HuH-7.5 (cell line): ENCODE measurements around the gene ARMH1.

Experiments
- DNase-seq: peaks from one replicate; pipeline ENCODE4 v3.0.0; 2011; ENCODE audit warnings: low spot score

ARMH1 gene

GRCh38 chr1:44670751-44671640 lies 3.5 kb upstream of the ARMH1 start:
- no peak for DNase-seq

GRCh38 chr1:44672254-44672955 lies 2.1 kb upstream of the ARMH1 start:
- DNase-seq: no peak

- DNase-seq: no peak
Observed at GRCh38 chr1:44672961-44673674, 1.4 kb upstream of the ARMH1 start.

- DNase-seq: no peak
Observed at GRCh38 chr1:44673675-44674112, 820 bp upstream of the ARMH1 start.

GRCh38 chr1:44675186-44675585 lies 672 bp downstream of the ARMH1 start:
- no peak for DNase-seq

- no peak for DNase-seq
Observed at GRCh38 chr1:44676484-44677200, 2.1 kb downstream of the ARMH1 start.

GRCh38 chr1:44677201-44677766 lies 2.8 kb downstream of the ARMH1 start:
- peak; percentile 50 for DNase-seq

GRCh38 chr1:44678120-44678519 lies 3.6 kb downstream of the ARMH1 start:
- no peak for DNase-seq

GRCh38 chr1:44678626-44679025 lies 4.1 kb downstream of the ARMH1 start:
- DNase-seq: no peak

GRCh38 chr1:44679468-44679867 lies 5.0 kb downstream of the ARMH1 start:
- DNase-seq: no peak

GRCh38 chr1:44681905-44682882 lies 7.7 kb downstream of the ARMH1 start:
- peak; percentile 42 for DNase-seq

GRCh38 chr1:44682883-44683265 lies 8.4 kb downstream of the ARMH1 start:
- DNase-seq: no peak

- DNase-seq: no peak
Observed at GRCh38 chr1:44684525-44684924, 10.0 kb downstream of the ARMH1 start.

GRCh38 chr1:44685218-44685617 lies 10.7 kb downstream of the ARMH1 start:
- DNase-seq: no peak

- DNase-seq: no peak
Observed at GRCh38 chr1:44685881-44686280, 11.4 kb downstream of the ARMH1 start.

- no peak for DNase-seq
Observed at GRCh38 chr1:44688760-44689446, 14.4 kb downstream of the ARMH1 start.

GRCh38 chr1:44689447-44689765 lies 14.9 kb downstream of the ARMH1 start:
- no peak for DNase-seq

- DNase-seq: no peak
Observed at GRCh38 chr1:44693159-44693558, 18.6 kb downstream of the ARMH1 start.

GRCh38 chr1:44693900-44694299 lies 19.4 kb downstream of the ARMH1 start:
- no peak for DNase-seq

- no peak for DNase-seq
Observed at GRCh38 chr1:44694863-44695478, 20.5 kb downstream of the ARMH1 start.
